Chondrocyte (in vitro differentiated cells): ENCODE results near the gene MKKS. TPM values are rescaled to one million over a fixed set of nuclear protein-coding genes. Genes with fewer than 3 reads are reported as not detected.
"Not testable (repeated sequence)": the region's sequence is repeated elsewhere in the genome, so short reads cannot be mapped to it uniquely, and the experiment has no call there.

Experiments used
- DNase-seq: peaks from one replicate; pipeline ENCODE4 v3.0.0; 2021; ENCODE audit warnings: mixed read lengths, low spot score
- H3K27ac Mint-ChIP-seq: one replicate; pipeline ENCODE4 v1.8.0; 2021; ENCODE audit warnings: mild to moderate bottlenecking, moderate library complexity, mixed read lengths; ENCODE audit not compliant: unreplicated experiment
- H3K27me3 Mint-ChIP-seq: 2 replicates; pipeline ENCODE4 v1.8.0; 2021; ENCODE audit warnings: low read depth, mixed read lengths
- H3K36me3 Mint-ChIP-seq: 2 replicates; pipeline ENCODE4 v1.8.0; 2021; ENCODE audit warnings: low read depth, mixed read lengths
- H3K4me1 Mint-ChIP-seq: 2 replicates; pipeline ENCODE4 v1.8.0; 2021; ENCODE audit warnings: low read depth, mild to moderate bottlenecking, mixed read lengths
- H3K4me3 Mint-ChIP-seq: one replicate; pipeline ENCODE4 v1.8.0; 2021; ENCODE audit warnings: mild to moderate bottlenecking, moderate library complexity, mixed read lengths; ENCODE audit not compliant: unreplicated experiment
- H3K9me3 Mint-ChIP-seq: 2 replicates; pipeline ENCODE4 v1.8.0; 2021; ENCODE audit warnings: low read depth, mixed read lengths
- total RNA-seq: library from RNA; stranded (reverse); gene quantifications from 3 replicates; pipeline ENCODE4 v1.2.1, GENCODE V29; 2021
- TF ChIP-seq, protein P1 (sequence below): fragments of 200-600 bp; sonication (generic); IDR thresholded peaks from 2 replicates; pipeline ENCODE4 v1.5.0; 2021; ENCODE audit warnings: antibody characterized with exemption, mild to moderate bottlenecking, moderate library complexity

MKKS gene
- total RNA-seq, 1 donor from 2014 or later, result 12.6 TPM

DNA sequence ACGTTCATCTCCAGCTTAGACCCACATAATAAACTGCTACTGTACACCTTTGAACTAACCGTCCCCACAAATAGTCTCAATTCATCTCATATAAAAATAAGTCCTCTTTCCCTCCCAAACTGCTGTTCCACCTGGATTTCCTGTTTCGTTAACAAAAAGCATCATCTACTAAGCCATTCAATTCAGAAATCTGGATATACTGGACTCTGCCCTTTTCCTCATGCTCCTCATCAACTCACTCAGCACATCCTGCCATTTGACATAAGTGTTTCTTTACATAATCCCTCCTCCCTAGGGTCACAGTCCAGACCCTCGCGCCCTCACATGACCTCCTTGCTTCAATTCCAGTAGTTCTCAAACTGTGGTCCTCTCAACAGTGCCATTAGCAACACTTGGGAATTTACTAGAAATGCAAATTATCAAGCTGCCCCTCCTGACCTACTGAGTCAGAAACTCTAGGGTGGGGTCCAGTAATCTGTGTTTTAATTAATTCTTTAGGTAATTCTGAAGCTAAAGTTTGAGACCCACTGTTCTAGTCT is 4.5 kb downstream of the MKKS start:
- H3K36me3 Mint-ChIP-seq, result peaks cover 4% of the 10 kb centered on the region
- no peak overlapping the region for H3K27ac Mint-ChIP-seq
- H3K4me3 Mint-ChIP-seq, result no peak overlapping the region
- no peaks in the 10 kb centered on the region for H3K9me3 Mint-ChIP-seq
- H3K4me1 Mint-ChIP-seq, result peaks cover 16% of the 10 kb centered on the region
- no peak for DNase-seq
- no peaks in the 10 kb centered on the region for H3K27me3 Mint-ChIP-seq
- TF ChIP-seq, protein P1, sequence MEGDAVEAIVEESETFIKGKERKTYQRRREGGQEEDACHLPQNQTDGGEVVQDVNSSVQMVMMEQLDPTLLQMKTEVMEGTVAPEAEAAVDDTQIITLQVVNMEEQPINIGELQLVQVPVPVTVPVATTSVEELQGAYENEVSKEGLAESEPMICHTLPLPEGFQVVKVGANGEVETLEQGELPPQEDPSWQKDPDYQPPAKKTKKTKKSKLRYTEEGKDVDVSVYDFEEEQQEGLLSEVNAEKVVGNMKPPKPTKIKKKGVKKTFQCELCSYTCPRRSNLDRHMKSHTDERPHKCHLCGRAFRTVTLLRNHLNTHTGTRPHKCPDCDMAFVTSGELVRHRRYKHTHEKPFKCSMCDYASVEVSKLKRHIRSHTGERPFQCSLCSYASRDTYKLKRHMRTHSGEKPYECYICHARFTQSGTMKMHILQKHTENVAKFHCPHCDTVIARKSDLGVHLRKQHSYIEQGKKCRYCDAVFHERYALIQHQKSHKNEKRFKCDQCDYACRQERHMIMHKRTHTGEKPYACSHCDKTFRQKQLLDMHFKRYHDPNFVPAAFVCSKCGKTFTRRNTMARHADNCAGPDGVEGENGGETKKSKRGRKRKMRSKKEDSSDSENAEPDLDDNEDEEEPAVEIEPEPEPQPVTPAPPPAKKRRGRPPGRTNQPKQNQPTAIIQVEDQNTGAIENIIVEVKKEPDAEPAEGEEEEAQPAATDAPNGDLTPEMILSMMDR, result no peak

DNA sequence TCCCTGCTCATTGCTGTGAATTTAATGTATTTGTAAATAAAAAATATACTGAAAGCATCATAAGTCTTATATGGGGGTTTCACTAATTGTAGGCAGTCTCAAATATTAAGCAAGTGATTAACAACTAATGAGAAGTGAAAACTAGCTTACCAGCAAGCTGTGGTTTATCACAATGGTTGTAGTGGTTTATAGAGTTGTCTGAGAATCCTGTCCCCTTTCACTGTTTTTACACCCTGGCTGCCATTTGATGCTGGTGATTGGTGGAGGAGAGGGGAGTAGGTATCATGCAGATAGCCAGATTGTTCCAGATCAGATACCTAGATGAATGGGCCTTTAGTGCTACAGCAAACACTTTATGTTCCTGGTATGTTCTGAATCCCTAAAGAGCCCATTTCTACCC is 6.0 kb downstream of the MKKS start:
- peaks cover 6% of the 10 kb centered on the region for H3K36me3 Mint-ChIP-seq
- H3K4me3 Mint-ChIP-seq, result no peak overlapping the region
- H3K27ac Mint-ChIP-seq, result no peak overlapping the region
- H3K9me3 Mint-ChIP-seq, result no peaks in the 10 kb centered on the region
- peaks cover 11% of the 10 kb centered on the region for H3K4me1 Mint-ChIP-seq
- TF ChIP-seq, protein P1, result no peak
- H3K27me3 Mint-ChIP-seq, result no peaks in the 10 kb centered on the region
- no peak for DNase-seq

DNA sequence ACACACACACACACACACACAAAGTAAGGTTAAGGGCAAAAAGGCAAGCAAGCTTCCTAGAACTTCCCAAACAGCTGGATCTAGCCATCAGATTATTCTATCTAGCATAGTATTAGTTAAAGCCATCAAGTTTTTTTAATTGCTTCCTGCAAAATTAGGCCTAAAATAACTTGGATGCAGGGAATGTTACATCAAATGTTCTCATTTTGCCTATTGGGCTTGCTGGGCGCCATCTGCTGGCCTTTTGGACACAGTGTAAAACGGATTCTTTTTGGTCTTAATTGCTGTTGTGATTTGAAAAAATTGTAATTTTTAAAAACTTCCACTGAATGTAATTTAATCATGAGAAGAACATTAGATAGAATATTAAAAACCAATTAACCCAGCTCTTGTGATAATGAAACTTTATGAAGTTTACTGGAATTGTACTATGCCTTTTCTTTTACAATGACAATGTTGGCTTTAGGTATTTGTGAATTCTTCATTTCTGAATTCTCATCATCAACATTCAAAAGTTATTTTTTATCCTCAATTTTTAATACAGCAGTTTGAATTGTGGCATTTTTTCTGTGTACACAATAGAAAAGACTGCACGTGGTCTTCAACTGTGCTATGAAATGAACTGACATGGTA is 6.8 kb downstream of the MKKS start:
- TF ChIP-seq, protein P1, result peak; percentile 94
- peaks cover 10% of the 10 kb centered on the region for H3K4me1 Mint-ChIP-seq
- no peak overlapping the region for H3K27ac Mint-ChIP-seq
- no peak overlapping the region for H3K4me3 Mint-ChIP-seq
- peaks cover 6% of the 10 kb centered on the region for H3K36me3 Mint-ChIP-seq
- no peaks in the 10 kb centered on the region for H3K9me3 Mint-ChIP-seq
- no peak for DNase-seq
- no peaks in the 10 kb centered on the region for H3K27me3 Mint-ChIP-seq

DNA sequence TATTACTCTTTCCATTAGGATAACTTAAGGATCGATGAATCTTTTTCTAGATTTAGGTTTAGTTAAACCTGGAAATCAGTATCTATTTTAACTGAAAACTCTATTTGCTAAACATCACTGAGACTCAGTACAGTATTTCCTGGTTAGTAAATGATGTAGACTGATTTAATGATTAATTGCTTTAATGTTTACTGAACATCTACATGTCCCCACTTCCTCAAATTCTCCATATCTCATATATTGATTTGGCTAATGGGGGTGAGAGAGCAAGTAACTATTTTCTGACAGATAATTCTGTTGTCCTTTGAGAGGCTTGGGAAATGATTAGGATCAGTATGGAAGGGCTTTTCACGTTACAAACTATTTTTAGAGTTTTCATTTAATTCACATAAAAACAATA is 10.3 kb downstream of the MKKS start:
- Mint-ChIP-seq H3K9me3 (no peaks in the 10 kb centered on the region), H3K27me3 (no peaks in the 10 kb centered on the region), H3K4me1 (peaks cover 15% of the 10 kb centered on the region), H3K27ac (no peak overlapping the region), H3K36me3 (peaks cover 3% of the 10 kb centered on the region), H3K4me3 (no peak overlapping the region)
- TF ChIP-seq, protein P1, result no peak
- no peak for DNase-seq

DNA sequence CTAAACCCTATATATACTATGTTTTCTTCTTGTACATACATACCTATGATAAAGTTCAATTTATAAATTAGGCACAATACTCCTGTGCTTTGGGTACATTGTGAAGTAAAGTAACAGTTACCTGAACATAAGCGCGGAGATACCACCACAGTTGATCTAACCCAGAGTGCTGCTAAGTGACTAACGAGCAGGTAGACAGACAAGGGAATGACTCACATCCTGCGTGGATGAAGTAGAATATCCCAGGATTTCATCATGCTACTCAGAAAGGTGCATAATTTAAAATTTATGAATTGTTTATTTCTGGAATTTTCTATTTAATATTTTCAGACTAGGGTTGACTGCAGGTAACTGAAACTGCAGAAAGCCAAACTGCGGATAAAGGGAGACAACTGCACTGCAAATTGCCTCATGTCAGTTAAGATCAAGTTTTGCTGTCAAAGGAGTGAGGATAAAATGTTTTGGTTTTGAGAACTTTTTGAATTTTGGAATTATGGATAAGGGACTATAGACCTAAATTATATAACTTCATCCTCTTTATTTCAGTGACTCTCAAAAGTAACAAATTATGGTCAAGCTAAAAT is 14.4 kb downstream of the MKKS start:
- DNase-seq, result no peak
- H3K27ac Mint-ChIP-seq, result peak overlapping the region; percentile 27
- H3K9me3 Mint-ChIP-seq, result no peaks in the 10 kb centered on the region
- TF ChIP-seq, protein P1, result no peak
- peaks cover 1% of the 10 kb centered on the region for H3K36me3 Mint-ChIP-seq
- no peaks in the 10 kb centered on the region for H3K27me3 Mint-ChIP-seq
- H3K4me1 Mint-ChIP-seq, result peaks cover 18% of the 10 kb centered on the region
- H3K4me3 Mint-ChIP-seq, result no peak overlapping the region

DNA sequence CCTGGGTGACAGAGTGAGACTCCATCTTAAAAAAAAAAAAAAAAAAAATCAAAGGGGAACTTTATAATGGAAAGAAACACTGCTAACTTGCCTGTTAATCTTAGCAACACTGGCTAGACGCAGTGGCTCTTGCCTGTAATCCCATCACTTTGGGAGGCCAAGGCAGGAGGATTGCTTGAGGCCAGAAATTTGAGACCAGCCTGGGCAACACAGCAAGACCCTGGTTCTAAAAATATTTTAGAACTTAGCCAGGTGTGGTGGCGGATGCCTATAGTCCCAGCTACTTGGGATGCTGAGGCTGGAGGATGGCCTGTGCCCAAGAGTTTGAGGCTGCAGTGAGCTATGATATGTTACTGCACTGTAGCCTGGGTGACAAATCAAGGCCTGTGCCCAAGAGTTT is 16.8 kb downstream of the MKKS start:
- not testable (repeated sequence) for H3K9me3 Mint-ChIP-seq, H3K36me3 Mint-ChIP-seq, DNase-seq, H3K27ac Mint-ChIP-seq, H3K27me3 Mint-ChIP-seq, H3K4me3 Mint-ChIP-seq
- H3K4me1 Mint-ChIP-seq, result peaks cover 17% of the 10 kb centered on the region
